H9 (cell line): ENCODE data around the gene DGKB. TPM values are rescaled to one million over a fixed set of nuclear protein-coding genes. Genes with fewer than 3 reads are reported as not detected.

Source experiments
- DNase-seq: peaks from one replicate; pipeline ENCODE4 v3.0.0-alpha.2; 2017
- H2AFZ ChIP-seq: one replicate; pipeline ENCODE4 v1.6.1; 2013; ENCODE audit warnings: mild to moderate bottlenecking, low read length, control low read depth, moderate library complexity
- H2AK5ac ChIP-seq: 2 replicates; pipeline ENCODE4 v1.6.1; 2013; ENCODE audit warnings: low read length, control low read depth, mixed read lengths; ENCODE audit not compliant: insufficient read length
- H2BK120ac ChIP-seq: one replicate; pipeline ENCODE4 v1.6.1; 2013; ENCODE audit warnings: low read depth, mild to moderate bottlenecking, low read length, control low read depth, inconsistent platforms; ENCODE audit not compliant: poor library complexity, severe bottlenecking
- H2BK12ac ChIP-seq: 2 replicates; pipeline ENCODE4 v1.6.1; 2013; ENCODE audit warnings: low read length, control low read depth, mixed read lengths, low read depth; ENCODE audit not compliant: insufficient read length
- H2BK15ac ChIP-seq: 2 replicates; pipeline ENCODE4 v1.6.1; 2013; ENCODE audit warnings: low read depth, low read length, control low read depth
- H2BK20ac ChIP-seq: one replicate; pipeline ENCODE4 v1.6.1; 2013; ENCODE audit warnings: low read depth, mild to moderate bottlenecking, low read length, control low read depth, inconsistent platforms; ENCODE audit not compliant: poor library complexity, severe bottlenecking
- H2BK5ac ChIP-seq: 2 replicates; pipeline ENCODE4 v1.6.1; 2013; ENCODE audit warnings: low read length, control low read depth, mixed read lengths; ENCODE audit not compliant: insufficient read length
- H3K14ac ChIP-seq: 2 replicates; pipeline ENCODE4 v1.6.1; 2013; ENCODE audit warnings: low read length, control low read depth; ENCODE audit not compliant: insufficient read depth
- H3K18ac ChIP-seq: 2 replicates; pipeline ENCODE4 v1.6.1; 2013; ENCODE audit warnings: low read depth, mild to moderate bottlenecking, mixed read lengths, low read length, control low read depth; ENCODE audit not compliant: insufficient read length
- H3K23ac ChIP-seq: 2 replicates; pipeline ENCODE4 v1.6.1; 2013; ENCODE audit warnings: low read length, control low read depth, mixed read lengths, low read depth; ENCODE audit not compliant: insufficient read length
- H3K23me2 ChIP-seq: 2 replicates; pipeline ENCODE4 v1.6.1; 2013; ENCODE audit warnings: low read depth, mild to moderate bottlenecking, mixed read lengths, low read length, control low read depth; ENCODE audit not compliant: insufficient read length, poor library complexity, severe bottlenecking
- H3K27ac ChIP-seq: 2 replicates; pipeline ENCODE4 v1.5.1; 2013; ENCODE audit warnings: low read length, control low read depth, mixed read lengths, low read depth; ENCODE audit not compliant: insufficient read length
- H3K27me3 ChIP-seq: 2 replicates; pipeline ENCODE4 v1.6.1; 2013; ENCODE audit warnings: low read length, control low read depth, inconsistent platforms; ENCODE audit not compliant: insufficient read depth
- H3K4ac ChIP-seq: 2 replicates; pipeline ENCODE4 v1.6.1; 2013; ENCODE audit warnings: low read depth, mild to moderate bottlenecking, control low read depth, inconsistent platforms, low read length, moderate library complexity
- H3K4me1 ChIP-seq: 2 replicates; pipeline ENCODE4 v1.6.1; 2013; ENCODE audit warnings: low read length, control low read depth, inconsistent platforms; ENCODE audit not compliant: insufficient read depth
- H3K4me2 ChIP-seq: 2 replicates; pipeline ENCODE4 v1.6.1; 2013; ENCODE audit warnings: low read length, control low read depth, mixed read lengths; ENCODE audit not compliant: insufficient read length, insufficient read depth
- H3K56ac ChIP-seq: 2 replicates; pipeline ENCODE4 v1.6.1; 2013; ENCODE audit warnings: low read depth, mild to moderate bottlenecking, mixed read lengths, low read length, control low read depth; ENCODE audit not compliant: insufficient read length
- H3K79me1 ChIP-seq: 2 replicates; pipeline ENCODE4 v1.6.1; 2013; ENCODE audit warnings: low read depth, mild to moderate bottlenecking, moderate library complexity, low read length, control low read depth, inconsistent platforms; ENCODE audit not compliant: insufficient read depth, poor library complexity, severe bottlenecking
- H3K79me2 ChIP-seq: 2 replicates; pipeline ENCODE4 v1.6.1; 2013; ENCODE audit warnings: low read length, control low read depth, inconsistent platforms; ENCODE audit not compliant: insufficient read depth
- H3K9ac ChIP-seq: 2 replicates; pipeline ENCODE4 v1.6.1; 2013; ENCODE audit warnings: low read length, control low read depth, mixed read lengths; ENCODE audit not compliant: insufficient read length; ENCODE audit errors: extremely low read depth
- H3K9me3 ChIP-seq: one replicate; pipeline ENCODE4 v1.6.1; 2013; ENCODE audit warnings: low read depth, low read length, inconsistent platforms; ENCODE audit not compliant: control insufficient read depth
- H3T11ph ChIP-seq: one replicate; pipeline ENCODE4 v1.6.1; 2013; ENCODE audit warnings: mild to moderate bottlenecking, low read length, control low read depth, inconsistent platforms
- H4K20me1 ChIP-seq: one replicate; pipeline ENCODE4 v1.6.1; 2013; ENCODE audit not compliant: control insufficient read depth, insufficient read length, insufficient read depth
- H4K5ac ChIP-seq: 2 replicates; pipeline ENCODE4 v1.6.1; 2013; ENCODE audit warnings: low read depth, mild to moderate bottlenecking, mixed read lengths, low read length, control low read depth; ENCODE audit not compliant: insufficient read length
- H4K8ac ChIP-seq: replicated peaks from 2 replicates; pipeline ENCODE4 v1.6.1; 2013; ENCODE audit warnings: low read length, control low read depth, mixed read lengths, low read depth; ENCODE audit not compliant: insufficient read length
- H4K91ac ChIP-seq: 2 replicates; pipeline ENCODE4 v1.6.1; 2013; ENCODE audit warnings: low read depth, mild to moderate bottlenecking, moderate library complexity, mixed read lengths, low read length, control low read depth; ENCODE audit not compliant: insufficient read length
- H3K27ac Mint-ChIP-seq, 3 experiments: 2 replicates in 2 of 3; 3 replicates in 1 of 3; pipeline ENCODE4 v1.8.0; 2020 to 2021; ENCODE audit warnings: mixed read lengths in 3 of 3, mild to moderate bottlenecking in 1 of 3, moderate library complexity in 1 of 3
- H3K27me3 Mint-ChIP-seq: 2 replicates; pipeline ENCODE4 v1.8.0; 2021; ENCODE audit warnings: low read depth, mild to moderate bottlenecking, moderate library complexity, mixed read lengths
- H3K36me3 Mint-ChIP-seq, 3 experiments: 2 replicates in 2 of 3; 3 replicates in 1 of 3; pipeline ENCODE4 v1.8.0; 2020 to 2021; ENCODE audit warnings: low read depth in 3 of 3, mixed read lengths in 3 of 3; ENCODE audit not compliant: insufficient read depth in 1 of 3
- H3K4me1 Mint-ChIP-seq, 2 experiments: 2 replicates each; pipeline ENCODE4 v1.8.0; 2020; ENCODE audit warnings: mixed read lengths in 2 of 2
- H3K4me3 Mint-ChIP-seq, 2 experiments: 2 replicates in 1 of 2; 3 replicates in 1 of 2; pipeline ENCODE4 v1.8.0; 2020 to 2021; ENCODE audit warnings: mild to moderate bottlenecking in 2 of 2, mixed read lengths in 2 of 2, moderate library complexity in 1 of 2
- H3K9me3 Mint-ChIP-seq, 2 experiments: 2 replicates in 1 of 2; 3 replicates in 1 of 2; pipeline ENCODE4 v1.8.0; 2020; ENCODE audit warnings: mild to moderate bottlenecking in 2 of 2, mixed read lengths in 2 of 2, moderate library complexity in 1 of 2
- CTCF ChIP-seq: fragments of 200-600 bp; sonication (generic); conservative IDR thresholded peaks from 3 replicates; pipeline ENCODE4 v1.8.0; 2021; ENCODE audit warnings: antibody characterized with exemption, mild to moderate bottlenecking
- WGBS: extraction: QIAGEN DNeasy Blood & Tissue Kit; methylation state at CpG from one replicate; pipeline ENCODE4 v1.1.7; 2013; ENCODE audit warnings: missing lambda C conversion rate, low lambda C conversion rate, mixed read lengths; ENCODE audit not compliant: insufficient read length; ENCODE audit errors: extremely low coverage; 5-methylcytosine and 5-hydroxymethylcytosine counted together
- total RNA-seq: library from RNA; stranded (reverse); gene quantifications from 2 replicates; pipeline ENCODE4 v1.2.1, GENCODE V29; 2021

The DGKB gene
- total RNA-seq, 1 experiment from 2014 or later = 0.26 TPM

- Mint-ChIP-seq H3K4me3 (no peak overlapping the region), H3K36me3 (peaks cover 0 to 16% (median 5%) of the 10 kb centered on the region in 3 experiments; a peak in 5 of 7 replicates), H3K27me3 (no peaks in the 10 kb centered on the region), H3K27ac (no peak overlapping the region), H3K4me1 (no peaks in the 10 kb centered on the region), H3K9me3 (peaks cover 11 to 13% of the 10 kb centered on the region in 2 experiments)
- no peak for DNase-seq
- Histone ChIP-seq H3K4me2 (no peak overlapping the region), H3K18ac (no peak overlapping the region), H3K23me2 (no peaks in the 10 kb centered on the region), H3K9me3 (no peaks in the 10 kb centered on the region), H2BK15ac (no peak overlapping the region), H3K14ac (no peak overlapping the region), H2BK12ac (no peak overlapping the region), H3K9ac (no peak overlapping the region), H2BK120ac (no peak overlapping the region), H3K4me1 (no peaks in the 10 kb centered on the region), H4K20me1 (no peaks in the 10 kb centered on the region), H3K23ac (no peak overlapping the region), H2BK5ac (no peak overlapping the region), H3T11ph (no peak overlapping the region), H2BK20ac (no peak overlapping the region), H4K5ac (no peak overlapping the region), H3K79me2 (no peaks in the 10 kb centered on the region), H2AK5ac (no peak overlapping the region), H3K56ac (no peak overlapping the region), H3K27me3 (no peaks in the 10 kb centered on the region), H2AFZ (no peak overlapping the region), H4K91ac (no peak overlapping the region), H3K27ac (no peak overlapping the region), H3K4ac (no peak overlapping the region), H3K79me1 (no peaks in the 10 kb centered on the region), H4K8ac (no peak overlapping the region)
- TF ChIP-seq CTCF = no peak
- WGBS = no CpG with 5 or more reads among the region's 2 CpGs
Observed at GRCh38 chr7:14170872-14171271, 731.7 kb downstream of the DGKB start.
